HG03060 (cell line): ENCODE data around the gene URI1.
A peak's percentile ranks its signal among the peaks of the same experiment; 100 is the strongest.
"Not testable (repeated sequence)": the region's sequence is repeated elsewhere in the genome, so short reads cannot be mapped to it uniquely, and the experiment has no call there.

Experiments used
- ATAC-seq: cut with Tn5 transposase; IDR thresholded peaks from one replicate; pipeline ENCODE4 v1.9.1; 2021; ENCODE audit warnings: low read depth, moderate number of reproducible peaks; ENCODE audit not compliant: unreplicated experiment

URI1 gene

GRCh38 chr19:29940971-29941585, 961 bp upstream of the URI1 start:
- ATAC-seq, result no peak

- ATAC-seq, result peak; percentile 25
Observed at GRCh38 chr19:29942404-29943261, 594 bp downstream of the URI1 start.

DNA sequence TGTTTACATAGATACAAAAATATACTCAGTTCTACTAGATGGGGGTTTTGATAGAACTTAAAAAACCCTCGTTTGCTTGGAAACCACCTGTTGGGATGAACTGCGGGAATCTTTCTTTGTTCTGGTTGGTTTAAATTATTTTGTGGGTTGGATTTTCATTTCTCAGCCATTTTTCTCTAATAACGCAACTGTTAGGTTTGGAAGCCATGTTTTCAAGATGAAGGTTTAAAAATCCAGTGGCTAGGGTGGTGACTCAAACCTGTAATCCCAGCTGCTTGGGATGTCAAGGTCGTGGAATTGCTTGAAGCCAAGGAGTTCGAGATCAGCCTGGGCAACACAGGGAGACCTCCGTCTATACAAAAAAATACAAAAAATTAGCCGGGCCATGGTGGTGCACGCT, 1.6 kb downstream of the URI1 start:
- no peak for ATAC-seq

GRCh38 chr19:29944390-29945012, 2.5 kb downstream of the URI1 start:
- no peak for ATAC-seq

- ATAC-seq, result no peak
Observed at GRCh38 chr19:29945017-29945416, 3.0 kb downstream of the URI1 start.

DNA sequence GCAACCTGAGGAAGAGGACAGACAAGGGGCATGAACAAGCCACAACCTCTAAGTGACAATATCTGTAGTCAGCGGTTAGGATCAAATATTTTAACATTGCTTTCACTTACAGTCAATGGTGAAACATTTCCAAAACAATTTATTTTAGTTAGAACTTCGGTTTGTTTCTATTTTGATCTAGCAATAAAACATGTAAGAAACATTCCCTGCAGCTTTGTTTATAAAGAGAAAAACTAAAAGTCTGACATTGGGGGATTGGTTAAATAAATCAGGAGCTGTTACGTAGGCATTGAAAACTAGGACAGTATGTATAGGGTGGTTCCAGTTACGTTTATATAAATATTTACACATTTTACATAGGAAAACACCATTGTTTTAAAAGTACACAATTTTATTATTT, 3.4 kb downstream of the URI1 start:
- no peak for ATAC-seq

DNA sequence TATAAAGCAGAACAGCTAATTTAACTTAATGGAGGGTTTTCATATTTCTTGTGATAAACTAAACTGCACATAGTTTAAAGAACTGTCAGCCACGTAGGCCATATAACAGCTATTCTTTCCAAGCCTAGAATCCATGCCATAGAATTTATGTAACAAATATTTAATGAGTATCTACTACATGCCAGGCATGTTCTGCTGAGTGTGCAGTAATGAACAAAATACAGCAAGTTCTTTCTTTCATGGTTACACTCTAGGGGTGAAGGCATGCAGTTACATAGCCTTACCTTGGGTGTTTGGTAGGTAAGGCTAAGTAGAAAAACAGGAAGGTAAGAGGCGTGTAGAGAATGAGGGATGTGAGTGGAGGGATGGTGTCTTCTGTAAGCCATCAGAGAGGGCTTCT, 4.6 kb downstream of the URI1 start:
- no peak for ATAC-seq

- no peak for ATAC-seq
Observed at GRCh38 chr19:29947871-29948270, 5.8 kb downstream of the URI1 start.

DNA sequence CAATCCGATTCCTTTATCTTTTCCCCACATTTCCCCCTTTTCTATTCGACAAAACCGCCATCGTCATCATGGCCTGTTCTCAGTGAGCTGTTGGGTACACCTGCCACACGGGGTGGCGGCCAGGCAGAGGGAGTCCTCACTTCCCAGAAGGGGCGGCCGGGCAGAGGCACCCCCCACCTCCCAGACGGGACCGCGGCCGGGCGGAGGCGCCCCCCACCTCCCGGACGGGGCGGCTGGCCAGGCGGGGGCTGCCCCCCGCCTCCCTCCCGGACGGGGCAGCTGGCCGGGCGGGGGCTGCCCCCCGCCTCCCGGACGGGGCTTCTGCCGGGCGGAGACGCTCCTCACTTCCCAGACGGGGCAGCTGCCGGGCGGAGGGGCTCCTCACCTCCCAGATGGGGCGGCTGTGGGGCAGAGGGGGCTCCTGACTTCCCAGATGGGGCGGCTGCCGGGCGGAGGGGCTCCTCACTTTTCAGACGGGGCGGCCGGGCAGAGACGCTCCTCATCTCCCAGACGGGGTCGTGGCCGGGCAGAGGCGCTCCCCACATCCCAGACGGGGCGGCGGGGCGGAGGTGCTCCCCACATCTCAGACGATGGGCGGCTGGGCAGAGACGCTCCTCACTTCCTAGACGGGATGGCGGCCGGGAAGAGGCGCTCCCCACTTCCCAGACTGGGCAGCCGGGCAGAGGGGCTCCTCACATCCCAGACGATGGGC, 6.9 kb downstream of the URI1 start:
- not testable (repeated sequence) for ATAC-seq

- ATAC-seq, result no peak
Observed at GRCh38 chr19:29952177-29952576, 10.1 kb downstream of the URI1 start.

DNA sequence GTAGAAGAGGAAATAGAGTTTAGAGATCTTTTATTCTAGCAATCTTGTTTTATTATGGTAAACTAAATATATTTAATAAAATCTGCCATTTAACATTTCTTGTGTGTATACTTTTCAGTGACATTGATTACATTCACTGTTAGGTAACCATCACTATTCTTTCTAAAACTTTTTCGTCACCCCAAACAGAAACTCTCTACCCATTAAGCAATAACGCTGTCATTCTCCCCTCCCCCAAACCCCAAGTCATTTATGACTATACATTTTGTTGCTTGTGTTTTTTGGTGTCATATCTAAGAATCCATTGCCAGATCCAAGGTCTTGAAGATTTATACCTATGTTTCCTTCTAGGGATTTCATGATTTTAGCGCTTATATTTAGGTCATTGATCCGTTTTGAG, 10.6 kb downstream of the URI1 start:
- ATAC-seq, result no peak

GRCh38 chr19:29953352-29954247, 11.6 kb downstream of the URI1 start:
- no peak for ATAC-seq

GRCh38 chr19:29956855-29957254, 14.8 kb downstream of the URI1 start:
- no peak for ATAC-seq

- no peak for ATAC-seq
Observed at GRCh38 chr19:29961311-29961710, 19.3 kb downstream of the URI1 start.

- no peak for ATAC-seq
Observed at GRCh38 chr19:29962793-29963192, 20.8 kb downstream of the URI1 start.

- no peak for ATAC-seq
Observed at GRCh38 chr19:29963576-29963975, 21.5 kb downstream of the URI1 start.

- ATAC-seq, result no peak
Observed at GRCh38 chr19:29964171-29964570, 22.1 kb downstream of the URI1 start.

DNA sequence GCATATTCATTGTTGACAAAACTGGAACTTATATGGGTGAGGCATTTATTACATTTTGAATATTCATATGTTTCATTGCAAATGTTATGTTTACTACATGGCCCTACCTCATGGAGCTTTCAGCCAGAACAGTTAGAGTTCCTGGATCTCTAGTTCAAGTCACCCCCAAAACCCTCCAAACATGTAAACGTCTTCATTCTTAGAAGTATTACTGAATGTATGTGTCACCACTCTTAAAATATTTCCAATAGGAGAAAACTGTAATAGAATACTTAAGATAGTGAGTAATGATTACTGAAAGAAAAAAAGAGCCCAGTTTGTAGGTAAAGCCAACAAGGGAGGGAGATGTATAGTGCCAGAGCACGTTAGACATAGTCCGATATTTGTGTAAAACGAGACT, 23.5 kb downstream of the URI1 start:
- ATAC-seq, result no peak

DNA sequence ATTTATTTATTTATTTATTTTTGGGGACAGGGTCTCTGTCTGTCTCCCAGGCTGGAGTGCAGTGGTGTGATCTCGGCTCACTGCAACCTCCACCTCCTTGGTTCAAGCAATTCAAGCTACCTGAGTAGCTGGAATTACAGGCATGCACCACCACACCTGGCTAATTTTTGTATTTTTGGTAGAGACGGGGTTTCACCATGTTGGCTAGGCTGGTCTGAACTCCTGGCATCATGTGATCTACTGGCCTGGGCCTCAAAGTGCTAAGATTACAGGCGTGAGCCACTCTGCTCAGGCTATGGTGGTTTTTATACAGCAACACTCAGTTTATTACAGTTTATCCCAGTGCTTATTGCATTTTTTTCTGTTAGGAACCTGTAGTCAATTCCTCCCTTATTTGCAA, 24.1 kb downstream of the URI1 start:
- not testable (repeated sequence) for ATAC-seq
